ENCODE measurements around the gene TEKT1.

The TEKT1 gene

GRCh38 chr17:6749519-6749918 lies 82.0 kb downstream of the TEKT1 start:
- TF ChIP-seq GATA2 (IDR thresholded peaks at IDR 0.05; ENCODE audit: low read depth, low read length): no peak
- TF ChIP-seq GATA3 (IDR thresholded peaks at IDR 0.05; ENCODE audit: low read depth, low read length): no peak

- no peak for TF ChIP-seq GATA3 (IDR thresholded peaks at IDR 0.05; ENCODE audit: low read depth, low read length)
- no peak for TF ChIP-seq GATA2 (IDR thresholded peaks at IDR 0.05; ENCODE audit: low read depth, low read length)
Observed at GRCh38 chr17:6748617-6749016, 82.9 kb downstream of the TEKT1 start.
